Keratinocyte (primary cell): ENCODE data around the gene LSM14A. TPM values are rescaled to one million over a fixed set of nuclear protein-coding genes. Genes with fewer than 3 reads are reported as not detected.
"Not testable (repeated sequence)": the region's sequence is repeated elsewhere in the genome, so short reads cannot be mapped to it uniquely, and the experiment has no call there.

ENCODE experiments used
- DNase-seq: peaks from one replicate; pipeline ENCODE4 v3.0.0-alpha.2; 2011; ENCODE audit warnings: low read depth, missing footprints, low spot score
- FAIRE-seq: peaks from 2 replicates; lab custom pipeline; 2011; peaks lifted over from hg19 to GRCh38; lab: Jason Lieb, UNC
- H2AFZ ChIP-seq: 2 replicates; pipeline ENCODE4 v1.6.0; 2012; ENCODE audit warnings: low read length, control low read depth, inconsistent platforms; ENCODE audit not compliant: control insufficient read depth
- H3K27ac ChIP-seq: 2 replicates; pipeline ENCODE4 v1.5.1; 2011; ENCODE audit warnings: low read length; ENCODE audit not compliant: control insufficient read depth, insufficient read depth
- H3K27me3 ChIP-seq: 3 replicates; pipeline ENCODE4 v1.6.0; 2011; ENCODE audit warnings: low read length; ENCODE audit not compliant: control insufficient read depth, insufficient read depth; ENCODE audit errors: extremely low read depth
- H3K36me3 ChIP-seq, 2 experiments: 2 replicates in 1 of 2; 3 replicates in 1 of 2; pipeline ENCODE4 v1.5.1; 2011; ENCODE audit warnings: low read length in 2 of 2, mild to moderate bottlenecking in 1 of 2; ENCODE audit not compliant: control insufficient read depth in 2 of 2, insufficient read depth in 2 of 2; ENCODE audit errors: extremely low read depth in 1 of 2
- H3K4me1 ChIP-seq: 3 replicates; pipeline ENCODE4 v1.5.1; 2011; ENCODE audit warnings: low read length; ENCODE audit not compliant: control insufficient read depth, insufficient read depth; ENCODE audit errors: extremely low read depth
- H3K4me2 ChIP-seq: 3 replicates; pipeline ENCODE4 v1.6.0; 2011; ENCODE audit warnings: low read depth, low read length; ENCODE audit not compliant: control insufficient read depth, insufficient read depth; ENCODE audit errors: extremely low read depth
- H3K4me3 ChIP-seq, 3 experiments: fragments of 200-600 bp in 1 of 3; sonication (generic) in 1 of 3; 2 replicates in 2 of 3; 3 replicates in 1 of 3; pipeline ENCODE4 v1.5.1; 2011 to 2016; ENCODE audit warnings: low read length in 3 of 3, mild to moderate bottlenecking in 3 of 3, control low read depth in 2 of 3, inconsistent platforms in 1 of 3, low read depth in 1 of 3, mixed read lengths in 1 of 3, mixed run types in 1 of 3, moderate library complexity in 1 of 3; ENCODE audit not compliant: control insufficient read depth in 2 of 3, insufficient read depth in 2 of 3; ENCODE audit errors: extremely low read depth in 1 of 3
- H3K79me2 ChIP-seq: 2 replicates; pipeline ENCODE4 v1.6.0; 2012; ENCODE audit warnings: low read length; ENCODE audit not compliant: control insufficient read depth, insufficient read depth
- H3K9ac ChIP-seq: 3 replicates; pipeline ENCODE4 v1.6.0; 2011; ENCODE audit warnings: low read length; ENCODE audit not compliant: control insufficient read depth, insufficient read depth; ENCODE audit errors: extremely low read depth
- H3K9me1 ChIP-seq: 3 replicates; pipeline ENCODE4 v1.6.0; 2011; ENCODE audit warnings: low read length; ENCODE audit not compliant: control insufficient read depth, insufficient read depth; ENCODE audit errors: extremely low read depth
- H3K9me3 ChIP-seq: 2 replicates; pipeline ENCODE4 v1.5.1; 2012; ENCODE audit warnings: low read depth, low read length; ENCODE audit not compliant: control insufficient read depth
- H4K20me1 ChIP-seq: 3 replicates; pipeline ENCODE4 v1.6.0; 2011; ENCODE audit warnings: low read length; ENCODE audit not compliant: control insufficient read depth, insufficient read depth; ENCODE audit errors: extremely low read depth
- CTCF ChIP-seq, 3 experiments: IDR thresholded peaks in 1 of 3; conservative IDR thresholded peaks in 1 of 3; optimal IDR thresholded peaks in 1 of 3; 2 replicates in 2 of 3; 3 replicates in 1 of 3; pipeline versions ENCODE3 to v1.5.1; 2011; ENCODE audit warnings: low read length in 3 of 3, mild to moderate bottlenecking in 3 of 3, moderate library complexity in 2 of 3, control low read depth in 1 of 3, inconsistent platforms in 1 of 3; ENCODE audit not compliant: insufficient read depth in 2 of 3; ENCODE audit errors: extremely low read depth in 1 of 3
- EZH2 ChIP-seq: IDR thresholded peaks from one replicate; pipeline ENCODE4 v1.6.1; 2012; ENCODE audit warnings: inconsistent platforms, mild to moderate bottlenecking, low read length, moderate library complexity
- dilution Hi-C: fragments of 300-500 bp; cut with MboI; formaldehyde crosslinking; loops from one replicate; pipeline ENCODE4 v1.7.0; 2020; ENCODE audit warnings: low sequenced_read_pairs; ENCODE audit not compliant: extremely low pct_ligation_motif_present
- polyA plus RNA-seq, 5 experiments: library from polyadenylated mRNA; depleted of rRNA in 3 of 5; stranded (reverse) in 3 of 5; stranded (forward) in 1 of 5; unstranded in 1 of 5; fragments of >200 nt; gene quantifications; 1 replicate in 1 of 5; 2 replicates in 3 of 5; 3 replicates in 1 of 5; pipeline versions ENCODE4 v1.2.1 to v1.2.3, GENCODE V29; 2011 to 2012; ENCODE audit warnings: missing spikeins in 2 of 5, low read depth in 1 of 5, low replicate concordance in 1 of 5

Gene LSM14A
- polyA plus RNA-seq, 1 donor (not counting 4 experiments of a cell fraction or from before 2014, with no cell fraction given): 103 TPM

- no peaks in the 10 kb centered on the region for H3K4me1 ChIP-seq
- peaks cover 1% of the 10 kb centered on the region for H4K20me1 ChIP-seq
- dilution Hi-C loops: no loop called here
- FAIRE-seq (no peak), DNase-seq (no peak)
- no peak overlapping the region for H2AFZ ChIP-seq
- no peak overlapping the region for H3K4me3 ChIP-seq
- no peaks in the 10 kb centered on the region for H3K9me1 ChIP-seq
- H3K36me3 ChIP-seq: peaks cover 7 to 18% of the 10 kb centered on the region in 2 experiments
- H3K27me3 ChIP-seq: no peaks in the 10 kb centered on the region
- H3K27ac ChIP-seq: no peak overlapping the region
- H3K79me2 ChIP-seq: peaks cover 2% of the 10 kb centered on the region
- TF ChIP-seq CTCF (optimal IDR thresholded peaks at IDR 0.05 in 1 of 3, IDR thresholded peaks at IDR 0.05 in 1 of 3, conservative IDR thresholded peaks at IDR 0.05 in 1 of 3; ENCODE audit: extremely low read depth in 1 of 3, insufficient read depth in 2 of 3, low read length in 3 of 3) (no peak), EZH2 (no peak)
- H3K4me2 ChIP-seq: no peak overlapping the region
- H3K9ac ChIP-seq: no peak overlapping the region
- no peaks in the 10 kb centered on the region for H3K9me3 ChIP-seq
These were observed 43.3 kb downstream of the LSM14A start for GRCh38 chr19:34215666-34216038.

- H3K4me3 ChIP-seq, H3K9me1 ChIP-seq, H3K4me2 ChIP-seq, H3K79me2 ChIP-seq, FAIRE-seq, H3K9ac ChIP-seq, H4K20me1 ChIP-seq, H3K27me3 ChIP-seq, DNase-seq, dilution Hi-C loops, H3K9me3 ChIP-seq, H3K4me1 ChIP-seq, H2AFZ ChIP-seq, H3K27ac ChIP-seq: not testable (repeated sequence)
- peaks cover 8 to 19% of the 10 kb centered on the region in 2 experiments for H3K36me3 ChIP-seq
These were observed 44.5 kb downstream of the LSM14A start for GRCh38 chr19:34216745-34217219.
